ENCODE measurements around the gene PIGU. TPM values are rescaled to one million over a fixed set of nuclear protein-coding genes. Genes with fewer than 3 reads are reported as not detected.

PIGU gene
- polyA plus RNA-seq, 3 donors = 5.8 to 11.3 (median 10.9) TPM

GRCh38 chr20:34600892-34601653, 75.8 kb downstream of the PIGU start:
- Histone ChIP-seq H3K9me3 (replicated peaks in 1 of 2; ENCODE audit: control insufficient read depth in 1 of 2, insufficient read depth in 1 of 2, low read length in 2 of 2) (no peaks in the 10 kb centered on the region), H3K4me3 (replicated peaks in 1 of 3; ENCODE audit: low read depth in 2 of 3, low read length in 3 of 3) (no peak overlapping the region), H3K27ac (ENCODE audit: low read depth in 1 of 2, low read length in 2 of 2) (no peak overlapping the region), H3K4me1 (ENCODE audit: control insufficient read depth in 1 of 2, insufficient read depth in 2 of 2, low read length in 2 of 2) (peaks cover 0 to 4% of the 10 kb centered on the region in 2 donors), H3K27me3 (ENCODE audit: control insufficient read depth in 2 of 2, insufficient read depth in 2 of 2, low read length in 2 of 2) (no peaks in the 10 kb centered on the region), H4K20me1 (ENCODE audit: insufficient read depth, low read length) (no peaks in the 10 kb centered on the region), H3K4me2 (replicated peaks; ENCODE audit: extremely low read depth, low read length, poor library complexity, severe bottlenecking) (no peak overlapping the region), H3K9ac (ENCODE audit: insufficient read depth, low read length, poor library complexity, severe bottlenecking) (no peak overlapping the region), H3K36me3 (replicated peaks in 1 of 2; ENCODE audit: control insufficient read depth in 1 of 2, insufficient read depth in 2 of 2, low read length in 2 of 2) (peaks cover 0 to 3% of the 10 kb centered on the region in 2 donors), H2AFZ (ENCODE audit: insufficient read depth, low read depth, low read length, poor library complexity, severe bottlenecking) (no peak overlapping the region), H3K79me2 (ENCODE audit: insufficient read depth, low read length) (no peaks in the 10 kb centered on the region)
- 39% methylated on average over 2 of the region's 9 CpGs for WGBS (ENCODE audit: insufficient coverage)
- H3K9me3 Mint-ChIP-seq = no peaks in the 10 kb centered on the region
- no peak for TF ChIP-seq CTCF (IDR thresholded peaks at IDR 0.05)
- intact Hi-C loops (cut with micrococcal nuclease) = no loop called here
- H3K36me3 Mint-ChIP-seq = peaks cover 2 to 7% of the 10 kb centered on the region in 2 donors
- H3K27me3 Mint-ChIP-seq (ENCODE audit: low read depth in 3 of 3) = no peaks in the 10 kb centered on the region
- no peak overlapping the region for H3K4me3 Mint-ChIP-seq
- H3K4me1 Mint-ChIP-seq = peaks cover 11% of the 10 kb centered on the region
- DNase-seq = no peak
- H3K27ac Mint-ChIP-seq = no peak overlapping the region

- H3K4me1 Mint-ChIP-seq = peaks cover 5% of the 10 kb centered on the region
- no peak overlapping the region for H3K9ac ChIP-seq (ENCODE audit: insufficient read depth, low read length, poor library complexity, severe bottlenecking)
- DNase-seq = no peak
- no peaks in the 10 kb centered on the region for H3K36me3 ChIP-seq (replicated peaks in 1 of 2; ENCODE audit: control insufficient read depth in 1 of 2, insufficient read depth in 2 of 2, low read length in 2 of 2)
- H3K4me2 ChIP-seq (replicated peaks; ENCODE audit: extremely low read depth, low read length, poor library complexity, severe bottlenecking) = no peak overlapping the region
- no peaks in the 10 kb centered on the region for H3K79me2 ChIP-seq (ENCODE audit: insufficient read depth, low read length)
- H3K9me3 ChIP-seq (replicated peaks in 1 of 2; ENCODE audit: control insufficient read depth in 1 of 2, insufficient read depth in 1 of 2, low read length in 2 of 2) = no peaks in the 10 kb centered on the region
- H3K27me3 Mint-ChIP-seq (ENCODE audit: low read depth in 3 of 3) = no peaks in the 10 kb centered on the region
- H3K4me3 Mint-ChIP-seq = no peak overlapping the region
- no peaks in the 10 kb centered on the region for H3K27me3 ChIP-seq (ENCODE audit: control insufficient read depth in 2 of 2, insufficient read depth in 2 of 2, low read length in 2 of 2)
- no peak overlapping the region for H3K4me3 ChIP-seq (replicated peaks in 1 of 3; ENCODE audit: low read depth in 2 of 3, low read length in 3 of 3)
- WGBS (ENCODE audit: insufficient coverage) = 95% methylated on average over 5 of the region's 9 CpGs
- H3K27ac Mint-ChIP-seq = no peak overlapping the region
- H3K4me1 ChIP-seq (ENCODE audit: control insufficient read depth in 1 of 2, insufficient read depth in 2 of 2, low read length in 2 of 2) = peaks cover 0 to 1% of the 10 kb centered on the region in 2 donors
- intact Hi-C loops (cut with micrococcal nuclease) = no loop called here
- no peaks in the 10 kb centered on the region for H4K20me1 ChIP-seq (ENCODE audit: insufficient read depth, low read length)
- H2AFZ ChIP-seq (ENCODE audit: insufficient read depth, low read depth, low read length, poor library complexity, severe bottlenecking) = no peak overlapping the region
- H3K27ac ChIP-seq (ENCODE audit: low read depth in 1 of 2, low read length in 2 of 2) = no peak overlapping the region
- H3K9me3 Mint-ChIP-seq = no peaks in the 10 kb centered on the region
- H3K36me3 Mint-ChIP-seq = peaks cover 1 to 12% of the 10 kb centered on the region in 2 donors
- no peak for TF ChIP-seq CTCF (IDR thresholded peaks at IDR 0.05)
Observed at GRCh38 chr20:34595377-34596184, 81.3 kb downstream of the PIGU start.
